AG09309 (cell line): Measurements from ENCODE around the gene MAMDC2.

Experiments used
- DNase-seq: peaks from one replicate; pipeline ENCODE4 v3.0.0-alpha.2; 2010; ENCODE audit warnings: low read depth
- H3K4me3 ChIP-seq: 2 replicates; pipeline ENCODE4 v1.5.1; 2011; ENCODE audit warnings: mild to moderate bottlenecking, low read depth, low read length, moderate library complexity; ENCODE audit not compliant: control insufficient read depth
- TF ChIP-seq, protein P1 (sequence below): IDR thresholded peaks from 2 replicates; pipeline ENCODE4 v1.5.1; 2011; ENCODE audit warnings: mild to moderate bottlenecking, low read depth, low read length, inconsistent platforms; ENCODE audit not compliant: insufficient read depth, control insufficient read depth; ENCODE audit errors: missing control alignments

The MAMDC2 gene

GRCh38 chr9:70043285-70043684 lies 363 bp upstream of the MAMDC2 start:
- TF ChIP-seq, protein P1, sequence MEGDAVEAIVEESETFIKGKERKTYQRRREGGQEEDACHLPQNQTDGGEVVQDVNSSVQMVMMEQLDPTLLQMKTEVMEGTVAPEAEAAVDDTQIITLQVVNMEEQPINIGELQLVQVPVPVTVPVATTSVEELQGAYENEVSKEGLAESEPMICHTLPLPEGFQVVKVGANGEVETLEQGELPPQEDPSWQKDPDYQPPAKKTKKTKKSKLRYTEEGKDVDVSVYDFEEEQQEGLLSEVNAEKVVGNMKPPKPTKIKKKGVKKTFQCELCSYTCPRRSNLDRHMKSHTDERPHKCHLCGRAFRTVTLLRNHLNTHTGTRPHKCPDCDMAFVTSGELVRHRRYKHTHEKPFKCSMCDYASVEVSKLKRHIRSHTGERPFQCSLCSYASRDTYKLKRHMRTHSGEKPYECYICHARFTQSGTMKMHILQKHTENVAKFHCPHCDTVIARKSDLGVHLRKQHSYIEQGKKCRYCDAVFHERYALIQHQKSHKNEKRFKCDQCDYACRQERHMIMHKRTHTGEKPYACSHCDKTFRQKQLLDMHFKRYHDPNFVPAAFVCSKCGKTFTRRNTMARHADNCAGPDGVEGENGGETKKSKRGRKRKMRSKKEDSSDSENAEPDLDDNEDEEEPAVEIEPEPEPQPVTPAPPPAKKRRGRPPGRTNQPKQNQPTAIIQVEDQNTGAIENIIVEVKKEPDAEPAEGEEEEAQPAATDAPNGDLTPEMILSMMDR: no peak
- no peak for DNase-seq
- H3K4me3 ChIP-seq: peak overlapping the region; percentile 59

- TF ChIP-seq, protein P1: no peak
- peak overlapping the region; percentile 59 for H3K4me3 ChIP-seq
- no peak for DNase-seq
Measured at GRCh38 chr9:70044490-70045307, 1.1 kb downstream of the MAMDC2 start.

- no peak overlapping the region for H3K4me3 ChIP-seq
- TF ChIP-seq, protein P1: no peak
- no peak for DNase-seq
Measured at GRCh38 chr9:70045452-70045851, 1.8 kb downstream of the MAMDC2 start.

DNA sequence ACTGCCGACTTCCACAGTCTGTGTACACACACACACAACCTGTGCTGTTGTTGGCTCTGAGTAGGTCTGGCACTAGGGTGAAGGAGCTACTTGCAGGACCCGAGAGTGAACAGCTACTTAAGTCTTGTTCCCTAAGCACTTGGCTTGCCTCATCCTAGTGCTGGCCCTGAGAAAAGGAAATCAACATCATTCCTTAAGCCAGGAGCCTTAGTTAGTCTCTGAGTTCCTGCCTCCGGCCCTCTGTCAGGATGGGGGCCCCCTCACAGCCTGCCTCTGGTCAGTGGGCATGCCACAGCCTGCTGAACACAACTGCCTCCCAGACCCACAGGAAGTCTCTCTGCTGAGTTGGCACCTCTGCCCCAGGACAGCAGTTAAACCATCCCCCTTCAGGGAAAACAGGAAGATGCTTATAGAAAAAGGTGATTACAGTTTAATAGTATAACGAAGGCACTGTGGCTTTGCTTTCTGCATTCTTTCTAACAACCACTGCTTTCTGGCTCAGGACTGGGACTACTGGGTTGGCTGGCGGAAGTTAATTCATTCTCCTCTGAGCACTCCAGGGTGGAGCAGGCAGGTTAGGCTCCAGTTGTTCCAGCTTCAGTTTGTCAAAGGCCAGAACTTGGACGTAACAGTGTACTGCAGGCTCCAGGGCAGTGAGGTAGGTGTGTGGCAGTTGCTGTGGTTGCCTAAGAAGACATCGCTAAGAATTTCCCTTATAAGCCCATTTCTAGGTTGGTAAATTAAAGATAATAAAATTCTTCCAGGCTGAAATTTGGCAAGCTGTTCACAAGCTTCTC lies 2.8 kb downstream of the MAMDC2 start:
- TF ChIP-seq, protein P1: no peak
- no peak for DNase-seq
- no peak overlapping the region for H3K4me3 ChIP-seq

DNA sequence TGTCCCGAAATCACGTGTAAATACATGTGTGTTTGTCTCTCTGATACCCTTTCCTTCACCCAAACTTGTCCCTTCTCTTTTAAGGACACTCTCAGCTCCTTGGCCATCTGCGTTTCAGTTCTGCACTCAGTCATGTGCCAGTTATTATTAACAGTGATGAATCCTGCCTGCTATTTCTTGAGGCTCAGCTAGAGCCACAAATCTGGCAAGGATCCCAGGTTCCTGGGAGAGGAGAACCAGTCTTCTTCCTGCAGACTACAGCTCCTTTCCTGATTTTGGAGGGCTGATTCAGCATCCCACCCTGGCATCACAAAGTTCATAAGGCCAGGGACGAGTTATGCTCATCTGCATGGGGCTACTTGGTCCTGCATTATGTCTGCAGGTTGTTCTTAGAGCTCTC lies 5.6 kb downstream of the MAMDC2 start:
- TF ChIP-seq, protein P1: no peak

DNA sequence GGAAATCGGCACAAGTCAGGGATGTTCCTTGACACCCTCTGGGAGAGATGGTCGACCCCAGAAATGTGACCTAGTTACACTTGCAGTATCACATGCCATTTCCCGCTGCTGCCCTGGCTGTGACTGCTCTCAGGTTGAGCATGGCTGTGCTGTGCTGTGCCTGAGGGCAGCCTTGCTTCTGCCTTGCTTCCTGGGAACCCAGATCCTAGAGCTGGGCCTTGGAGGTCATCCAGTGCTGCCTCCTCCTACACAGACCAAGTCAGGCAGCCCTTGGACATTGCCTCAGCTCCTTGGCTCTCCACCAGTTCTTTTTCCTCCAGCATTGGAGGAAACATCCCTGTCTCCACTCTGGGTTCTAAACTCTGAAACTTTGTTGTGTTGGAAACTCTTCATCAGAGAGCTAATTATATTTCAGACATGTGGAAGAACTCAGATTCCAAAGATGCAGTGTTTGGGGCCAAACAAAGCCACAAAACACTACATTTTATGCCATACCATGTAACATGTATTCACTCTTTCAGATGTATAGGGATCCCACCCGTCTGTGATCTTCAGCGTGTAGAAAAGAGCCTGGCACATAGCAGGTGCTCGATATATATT lies 6.1 kb downstream of the MAMDC2 start:
- no peak for DNase-seq
- H3K4me3 ChIP-seq: no peak overlapping the region
- TF ChIP-seq, protein P1: no peak

More for the DNA sequence above, 5.6 kb downstream of the MAMDC2 start:
- H3K4me3 ChIP-seq: no peak overlapping the region
- DNase-seq: peak; percentile 34
